ENCODE measurements around the gene FRG2C.

DNA sequence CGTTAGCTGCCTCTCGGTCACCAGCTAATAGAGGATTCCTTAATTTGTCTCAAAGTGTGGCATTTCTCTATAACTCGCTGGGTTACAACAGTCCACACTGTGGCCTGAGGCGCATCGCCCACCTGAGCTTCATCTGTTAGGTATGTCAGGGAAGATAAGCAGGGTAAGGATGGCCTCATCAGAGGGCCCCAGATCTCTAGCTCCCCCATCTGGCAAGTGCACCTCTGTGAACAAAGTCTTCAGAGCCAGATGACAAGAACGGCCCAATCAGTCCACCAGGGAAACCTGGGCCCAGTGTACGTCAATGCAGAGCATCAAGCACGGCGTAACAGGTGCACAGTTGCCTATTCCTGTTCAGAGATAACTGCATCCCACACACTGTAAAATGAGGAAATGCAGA is 23.2 kb downstream of the FRG2C start:
- TF ChIP-seq CTCF (IDR thresholded peaks at IDR 0.05 in 8 of 11, conservative IDR thresholded peaks at IDR 0.05 in 3 of 11) (no peak), POLR2AphosphoS5 (IDR thresholded peaks at IDR 0.05) (no peak), POLR2A (IDR thresholded peaks at IDR 0.05) (no peak)
